ENCODE measurements around the gene SACM1L.

GRCh38 chr3:45712434-45713110 is 23.4 kb downstream of the SACM1L start:
- no peak for TF ChIP-seq POLR2AphosphoS5 (IDR thresholded peaks at IDR 0.05; ENCODE audit: low read depth, low read length)
- TF ChIP-seq POLR2A (IDR thresholded peaks at IDR 0.05; ENCODE audit: low read depth, low read length) = no peak

All from GM12891 (cell line).